Measurements from ENCODE around the gene RASSF8. TPM values are rescaled to one million over a fixed set of nuclear protein-coding genes. Genes with fewer than 3 reads are reported as not detected.
A peak's percentile ranks its signal among the peaks of the same experiment; 100 is the strongest.

Gene RASSF8
- total RNA-seq, 1 experiment from 2014 or later: 22.9 TPM

- peak overlapping the region; percentile 56 for H3K4me3 ChIP-seq (ENCODE audit: insufficient read depth, low read depth, low read length)
- DNase-seq: peak; percentile 93
- peaks cover 74% of the 10 kb centered on the region for H3K27me3 ChIP-seq (ENCODE audit: control insufficient read depth, insufficient read depth, low read length)
- no peaks in the 10 kb centered on the region for H3K36me3 ChIP-seq (replicated peaks; ENCODE audit: control insufficient read depth, insufficient read depth, low read length)
These were observed 168.1 kb downstream of the RASSF8 start for GRCh38 chr12:26126340-26127284.

- peaks cover 67% of the 10 kb centered on the region for H3K27me3 ChIP-seq (ENCODE audit: control insufficient read depth, insufficient read depth, low read length)
- no peak overlapping the region for H3K4me3 ChIP-seq (ENCODE audit: insufficient read depth, low read depth, low read length)
- H3K36me3 ChIP-seq (replicated peaks; ENCODE audit: control insufficient read depth, insufficient read depth, low read length): no peaks in the 10 kb centered on the region
- DNase-seq: no peak
These were observed 168.9 kb downstream of the RASSF8 start for GRCh38 chr12:26127404-26127803.

- H3K27me3 ChIP-seq (ENCODE audit: control insufficient read depth, insufficient read depth, low read length): peaks cover 60% of the 10 kb centered on the region
- no peaks in the 10 kb centered on the region for H3K36me3 ChIP-seq (replicated peaks; ENCODE audit: control insufficient read depth, insufficient read depth, low read length)
- DNase-seq: no peak
- no peak overlapping the region for H3K4me3 ChIP-seq (ENCODE audit: insufficient read depth, low read depth, low read length)
These were observed 169.7 kb downstream of the RASSF8 start for GRCh38 chr12:26128168-26128567.

Other genes with a start within 250 kb of the RASSF8 start
- gene BHLHE41, start 166.4 kb downstream of the RASSF8 start, total RNA-seq (2014; rRNA removed; shearing (Covaris generic)): 0.14 and 0.33 TPM in 2 replicates
- 0.31 and 1.1 TPM in 2 replicates for gene SSPN, start 236.9 kb downstream of the RASSF8 start, total RNA-seq (2014; rRNA removed; shearing (Covaris generic))

Measured in H7 (cell line).